HEK293 (cell line): ENCODE data around the gene PLEKHA6.

ENCODE experiments used
- CTCF ChIP-seq: fragments of 450-650 bp; formaldehyde crosslinking; IDR thresholded peaks from 2 replicates; pipeline ENCODE4 v1.5.1; 2016; ENCODE audit warnings: missing biosample characterization, missing genetic modification characterization
- TCF7L2 ChIP-seq: IDR thresholded peaks from 2 replicates; pipeline ENCODE4 v1.6.1; 2011; ENCODE audit warnings: low read depth, mild to moderate bottlenecking, inconsistent platforms, low read length, moderate library complexity, borderline replicate concordance
- ZBTB10 ChIP-seq: fragments of 450-650 bp; formaldehyde crosslinking; IDR thresholded peaks from 2 replicates; pipeline ENCODE4 v1.5.1; 2016; ENCODE audit warnings: missing biosample characterization, missing genetic modification characterization
- ZBTB7A ChIP-seq: fragments of 450-650 bp; formaldehyde crosslinking; IDR thresholded peaks from 2 replicates; pipeline ENCODE4 v1.5.1; 2016; ENCODE audit warnings: low read depth, missing biosample characterization, missing genetic modification characterization
- ZNF473 ChIP-seq: fragments of 450-650 bp; formaldehyde crosslinking; IDR thresholded peaks from 2 replicates; pipeline ENCODE4 v1.5.1; 2017; ENCODE audit warnings: missing biosample characterization, missing genetic modification characterization
- ZNF776 ChIP-seq: fragments of 450-650 bp; formaldehyde crosslinking; IDR thresholded peaks from 2 replicates; pipeline ENCODE4 v1.5.0; 2017; ENCODE audit warnings: missing biosample characterization, missing genetic modification characterization, borderline replicate concordance

GRCh38 chr1:204370176-204370575 is 10.4 kb upstream of the PLEKHA6 start:
- no peak for TF ChIP-seq TCF7L2
- TF ChIP-seq CTCF (tag by site-specific recombination): no peak
- TF ChIP-seq ZBTB7A (tag by site-specific recombination): no peak
- TF ChIP-seq ZNF473: no peak
- no peak for TF ChIP-seq ZNF776
- no peak for TF ChIP-seq ZBTB10 (tag by site-specific recombination)
